SIG-M5 (cell line): ENCODE measurements around the gene SF1.

Source experiments
- DNase-seq: peaks from one replicate; lab custom pipeline; 2025; lab: John Stamatoyannopoulos, UW

The SF1 gene

GRCh38 chr11:64801561-64802369, 23.4 kb upstream of the SF1 start:
- DNase-seq: no peak

DNA sequence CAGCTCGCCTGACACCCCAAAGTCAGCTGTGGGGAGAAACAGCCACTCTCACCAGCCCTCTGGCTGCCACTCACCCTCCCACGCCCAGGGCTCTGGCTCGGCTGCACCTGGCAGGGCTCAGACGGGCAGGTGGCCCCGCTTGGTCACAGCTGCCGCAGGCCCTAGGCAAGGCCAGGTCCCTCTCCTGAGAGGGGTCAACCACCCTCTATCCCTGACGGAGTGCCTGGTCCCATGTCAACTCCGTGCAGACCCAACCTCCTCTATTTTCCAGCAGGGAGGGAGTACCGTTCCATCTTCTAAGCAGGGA, 22.8 kb upstream of the SF1 start:
- no peak for DNase-seq

DNA sequence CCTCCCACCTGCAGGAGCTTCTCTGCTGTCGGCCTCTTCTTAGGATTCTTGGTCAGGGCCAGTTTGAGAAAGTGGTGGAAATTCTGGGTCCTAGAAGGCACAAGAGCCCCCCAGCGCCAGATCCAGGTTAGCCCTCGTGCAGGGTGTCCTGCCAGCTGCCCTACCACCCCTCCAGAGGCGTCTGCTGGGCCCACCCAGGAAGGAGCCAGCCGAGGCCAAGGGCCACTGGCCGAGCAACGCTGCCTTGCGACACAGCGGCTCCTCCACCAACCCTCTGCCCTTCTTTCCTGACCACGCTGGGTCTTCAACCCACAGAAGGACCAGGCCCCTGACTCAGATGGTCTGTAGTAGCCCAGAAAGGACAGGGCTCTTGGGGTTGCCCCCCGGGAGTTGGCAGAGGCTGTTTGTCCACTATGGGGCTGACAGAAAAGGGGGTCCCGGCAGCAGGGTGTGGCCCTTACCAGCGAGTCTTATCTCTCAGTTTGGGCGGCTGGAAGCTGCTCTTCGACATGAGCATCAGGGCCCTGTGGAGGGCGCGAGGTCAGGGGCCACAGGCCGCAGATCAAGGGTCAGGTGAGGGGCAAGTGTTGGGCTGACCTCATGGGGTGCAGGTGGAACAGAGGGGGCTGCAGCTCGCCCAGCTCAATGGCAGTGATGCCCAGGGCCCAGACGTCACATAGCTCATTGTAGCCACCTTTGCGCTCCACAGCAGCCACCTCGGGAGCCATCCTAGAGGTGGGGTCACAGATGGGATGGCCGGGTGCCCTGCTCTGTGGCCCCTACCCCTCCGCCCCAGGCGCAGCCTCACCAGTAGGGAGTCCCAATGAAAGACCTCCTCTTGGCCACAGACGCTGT, 22.2 kb upstream of the SF1 start:
- DNase-seq: no peak

DNA sequence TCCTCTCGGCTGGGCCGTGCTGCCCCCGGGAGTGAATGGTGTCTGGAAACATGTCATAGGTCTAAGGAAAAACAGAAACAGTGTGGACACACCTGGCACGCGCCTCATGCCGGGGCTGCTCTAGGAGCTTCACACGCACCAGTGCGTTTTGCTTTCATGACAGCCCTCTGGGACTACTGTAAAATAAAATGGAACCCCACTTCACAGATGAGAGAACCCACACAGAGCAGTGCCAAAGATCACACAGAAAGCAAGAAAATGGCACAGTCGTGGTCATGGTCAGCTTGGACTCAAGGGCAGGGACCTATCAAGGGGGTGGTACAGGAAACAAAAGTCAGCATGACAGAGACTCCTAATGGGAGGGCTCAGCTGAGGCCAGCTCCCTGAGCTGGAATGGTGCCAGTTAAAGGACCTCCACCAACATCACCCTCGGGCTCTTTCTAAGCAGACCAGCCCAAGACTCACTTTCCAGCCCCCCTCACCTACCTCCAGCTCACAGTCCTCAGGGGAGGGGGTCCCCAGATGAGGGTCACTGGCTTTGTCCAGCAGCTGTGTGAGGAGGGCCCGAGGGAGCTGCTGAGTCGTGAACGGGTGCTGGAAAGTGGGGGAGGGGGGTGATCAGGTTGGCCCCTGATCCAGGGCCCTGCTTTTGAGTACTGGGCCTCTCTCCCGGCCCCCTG, 21.4 kb upstream of the SF1 start:
- no peak for DNase-seq

DNA sequence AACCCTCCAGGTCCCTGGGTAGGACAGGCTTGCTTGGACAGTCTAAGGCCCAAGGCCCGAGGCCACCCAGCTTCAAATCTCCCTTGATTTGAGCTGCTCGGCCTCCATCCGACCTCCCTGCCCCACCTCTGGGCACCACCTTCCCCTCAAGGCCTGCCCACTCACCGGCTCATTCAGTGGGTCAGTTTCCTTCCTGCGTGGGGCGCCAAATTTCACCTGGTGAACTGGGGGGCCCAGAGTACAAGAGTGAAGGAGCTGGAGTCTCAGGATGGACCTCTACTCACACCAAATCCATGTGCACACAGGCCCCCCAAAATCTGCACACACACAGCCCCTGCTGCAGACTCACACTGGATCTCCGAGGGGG, 20.9 kb upstream of the SF1 start:
- DNase-seq: no peak

DNA sequence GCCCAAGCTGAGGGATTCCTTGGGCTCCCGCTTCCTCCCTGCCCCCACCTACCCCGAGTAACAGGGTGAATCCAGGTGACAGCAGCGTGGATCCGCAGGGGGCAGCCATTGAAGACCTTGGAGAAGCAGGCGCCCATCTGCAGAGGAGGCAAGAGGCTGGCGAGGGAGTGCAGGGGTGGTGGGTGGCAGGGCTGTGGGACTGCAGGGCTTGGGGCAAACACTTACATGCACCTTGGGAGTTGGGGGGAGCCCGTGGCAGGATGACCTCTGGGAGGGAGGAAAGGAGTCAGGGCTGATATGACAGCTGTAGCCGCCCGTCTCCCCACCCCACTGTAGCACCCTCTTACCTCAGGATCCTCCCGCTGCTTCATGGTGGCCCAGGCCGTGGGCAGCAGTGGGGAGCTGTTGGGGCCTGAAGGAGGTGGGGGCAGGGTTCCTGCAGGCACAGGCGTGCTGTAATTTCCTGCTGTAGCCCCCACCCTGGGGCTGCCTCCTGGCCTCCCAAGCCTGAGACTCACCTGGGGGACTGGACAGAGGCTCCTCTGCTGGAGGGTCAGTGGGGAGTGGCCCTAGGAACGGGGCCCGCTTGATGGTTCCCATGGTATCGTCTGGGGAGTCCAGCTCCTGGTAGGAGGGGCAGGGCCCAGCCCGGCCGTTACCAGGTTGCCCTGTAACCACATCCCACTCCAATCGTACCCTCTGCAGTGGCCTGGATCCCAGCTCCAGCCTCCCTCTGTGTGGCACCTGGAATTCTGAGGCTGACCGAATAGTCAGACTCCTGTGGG, 18.6 kb upstream of the SF1 start:
- no peak for DNase-seq

GRCh38 chr11:64796047-64796756, 17.9 kb upstream of the SF1 start:
- DNase-seq: no peak

DNA sequence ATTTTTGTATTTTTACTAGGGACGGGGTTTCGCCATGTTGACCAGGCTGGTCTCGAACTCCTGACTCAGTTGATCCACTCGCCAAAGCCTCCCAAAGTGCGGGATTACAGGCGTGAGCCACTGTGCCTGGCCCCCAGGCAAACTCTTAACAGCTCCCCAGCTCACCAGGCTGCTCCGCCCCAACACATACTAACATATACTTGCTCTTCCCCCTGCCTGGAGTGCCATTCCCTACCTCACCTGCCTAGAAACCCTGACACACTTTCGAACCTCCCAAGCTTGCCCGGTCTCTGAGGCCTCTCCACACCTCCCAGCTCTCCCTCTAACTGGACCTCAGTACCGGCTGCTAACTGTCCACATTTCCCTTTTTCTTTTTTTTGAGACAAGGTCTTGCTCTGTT, 16.2 kb upstream of the SF1 start:
- no peak for DNase-seq

DNA sequence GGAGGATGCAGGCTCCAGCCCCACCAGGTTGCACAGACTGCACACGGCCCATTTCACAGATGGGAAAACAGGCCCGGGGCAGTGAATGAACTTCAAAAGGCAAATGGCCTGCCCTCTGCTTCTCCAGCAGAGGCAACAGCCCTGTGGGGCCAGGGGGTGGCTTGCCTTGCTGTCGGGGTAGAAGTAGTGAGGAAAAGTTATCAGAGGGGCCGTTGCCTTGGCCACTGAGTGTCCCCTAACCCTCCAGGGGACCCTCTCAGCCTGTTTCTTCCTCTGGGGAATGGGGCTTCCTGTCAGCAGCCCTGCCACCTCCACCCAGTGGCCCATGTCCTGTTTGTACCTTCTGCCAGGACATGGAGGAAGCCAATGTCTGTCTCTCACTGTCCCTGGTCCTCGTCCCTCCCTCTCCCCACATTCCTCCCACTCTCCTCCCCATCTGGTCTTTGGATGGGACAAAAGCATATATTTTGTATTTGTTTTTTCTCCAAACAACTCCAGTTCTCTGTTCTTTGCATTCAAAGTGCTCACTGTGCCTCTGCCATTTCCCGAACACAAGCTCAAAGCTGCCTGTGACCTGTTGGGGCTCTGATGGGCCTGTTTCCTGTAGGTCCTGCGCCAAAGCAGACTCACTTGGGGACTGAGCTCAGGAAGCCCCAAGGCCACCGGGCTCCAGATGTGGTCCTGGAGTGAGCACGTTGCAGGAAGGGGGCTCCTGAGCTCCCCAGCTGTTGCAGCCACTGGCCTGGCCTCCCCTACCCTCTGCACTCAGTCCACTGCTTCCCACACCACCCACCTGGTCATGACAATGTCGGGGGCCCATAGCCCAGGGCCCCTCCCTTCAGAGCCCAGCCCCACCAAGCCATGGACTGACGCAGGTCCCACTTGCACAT, 15.2 kb upstream of the SF1 start:
- no peak for DNase-seq

- no peak for DNase-seq
These were observed 14.1 kb upstream of the SF1 start for GRCh38 chr11:64792482-64792881.

DNA sequence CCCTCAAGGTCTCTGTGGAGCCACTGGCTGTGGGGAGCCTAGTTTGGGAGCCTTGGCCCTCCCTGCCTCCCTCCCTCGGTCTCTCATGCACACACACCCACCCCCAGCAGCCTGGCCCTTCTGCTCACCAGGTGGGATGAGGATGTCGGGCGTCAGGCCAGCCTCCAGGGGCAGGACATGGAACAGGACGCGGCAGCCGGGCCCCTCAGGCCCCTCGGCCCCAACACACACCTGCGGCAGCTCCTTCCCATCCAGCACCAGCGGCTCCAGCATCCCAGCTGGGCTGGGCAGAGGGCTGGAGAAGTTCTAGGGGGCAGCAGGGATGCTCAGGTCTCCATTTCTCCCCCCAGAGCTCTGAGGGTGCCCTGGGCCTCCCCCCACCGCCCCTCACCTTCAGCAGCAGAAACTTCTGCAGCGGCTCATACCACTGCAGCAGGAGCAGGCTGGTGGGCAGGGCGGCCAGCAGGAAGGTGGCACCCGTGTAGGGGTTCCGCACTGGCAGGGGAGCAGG, 13.5 kb upstream of the SF1 start:
- DNase-seq: no peak

DNA sequence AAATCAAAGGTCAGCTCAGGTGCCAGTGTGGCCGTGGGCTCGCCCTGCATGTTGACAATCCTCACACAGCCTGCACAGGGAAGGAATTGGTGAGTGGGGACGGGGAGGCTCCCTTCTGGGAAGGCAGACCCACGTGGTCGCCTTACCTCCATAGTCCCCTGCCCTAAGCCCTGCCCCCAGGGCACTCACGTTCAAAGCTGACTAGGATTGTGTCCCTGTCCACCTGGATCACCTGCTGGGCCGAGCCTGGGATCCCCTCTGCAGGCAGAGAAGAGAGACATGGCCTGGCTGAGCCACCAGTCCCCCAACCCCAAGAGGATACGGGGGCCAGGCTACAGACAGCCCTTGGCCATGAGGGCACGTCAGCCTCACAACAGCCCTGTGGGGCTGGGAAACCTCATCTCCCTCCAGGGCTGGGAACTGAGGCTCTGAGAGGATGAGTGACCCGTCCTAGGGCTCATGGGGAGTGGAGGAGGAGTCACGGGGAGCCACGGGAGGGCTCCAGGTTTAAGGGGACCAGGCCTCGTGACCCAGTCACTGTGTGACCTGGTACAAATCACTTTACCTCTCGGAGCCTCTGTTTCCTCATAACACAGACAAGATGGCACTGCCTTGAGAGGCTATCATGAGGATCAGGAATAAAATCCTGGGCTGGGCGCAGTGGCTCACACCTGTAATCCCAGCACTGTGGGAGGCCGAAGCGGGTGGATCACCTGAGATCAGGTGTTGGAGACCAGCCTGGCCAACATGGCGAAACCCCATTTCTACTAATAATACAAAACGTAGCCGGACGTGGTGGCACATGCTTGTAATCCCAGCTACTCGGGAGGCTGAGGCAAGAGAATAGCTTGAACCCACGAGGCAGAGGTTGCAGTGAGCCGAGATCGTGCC, 12.1 kb upstream of the SF1 start:
- no peak for DNase-seq

GRCh38 chr11:64789331-64790204, 11.2 kb upstream of the SF1 start:
- no peak for DNase-seq

DNA sequence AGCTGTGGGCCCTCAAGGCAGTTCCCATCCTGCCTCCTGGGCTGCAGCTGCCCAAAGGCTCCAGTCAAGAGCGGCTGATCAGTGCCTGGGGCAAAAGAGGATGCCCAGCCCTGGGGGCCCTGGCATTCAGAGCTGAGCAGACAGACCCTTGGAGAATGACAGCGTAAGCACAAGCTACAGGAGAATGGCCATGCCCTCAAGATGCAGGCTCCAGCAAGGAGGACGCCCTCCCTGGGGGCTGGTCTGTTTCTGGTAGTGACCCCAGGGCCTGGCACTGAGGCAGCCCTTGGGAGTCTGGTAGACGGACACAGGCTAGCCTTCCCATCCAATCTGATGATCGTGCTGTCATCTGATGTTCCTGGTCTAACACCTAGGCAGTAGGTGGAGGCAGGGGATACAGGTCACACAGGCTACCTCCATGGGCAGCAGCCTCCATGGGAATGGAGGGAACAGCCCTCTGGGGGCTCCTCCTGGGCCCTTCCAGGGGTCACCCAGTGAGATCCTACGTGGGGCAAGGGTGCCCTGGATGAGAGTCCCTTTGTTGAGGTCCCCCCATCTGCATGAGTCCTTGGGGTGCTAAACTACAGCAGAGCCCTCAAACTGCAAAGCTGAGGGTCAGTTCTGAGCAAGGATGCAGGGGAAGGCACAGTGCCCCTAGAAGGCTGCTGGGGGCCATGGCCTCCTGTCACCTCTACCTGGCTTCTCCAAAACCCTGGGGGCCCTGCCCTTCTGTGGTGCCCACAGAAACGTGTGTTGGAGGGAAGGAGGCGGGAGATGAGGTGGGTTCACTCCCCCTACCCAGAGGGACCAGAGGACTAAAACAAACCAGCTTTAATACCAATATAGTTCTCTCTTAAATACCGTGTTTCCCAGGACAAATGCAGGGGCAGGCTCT, 10.2 kb upstream of the SF1 start:
- no peak for DNase-seq

- DNase-seq: no peak
These were observed 9.4 kb upstream of the SF1 start for GRCh38 chr11:64787526-64788320.

DNA sequence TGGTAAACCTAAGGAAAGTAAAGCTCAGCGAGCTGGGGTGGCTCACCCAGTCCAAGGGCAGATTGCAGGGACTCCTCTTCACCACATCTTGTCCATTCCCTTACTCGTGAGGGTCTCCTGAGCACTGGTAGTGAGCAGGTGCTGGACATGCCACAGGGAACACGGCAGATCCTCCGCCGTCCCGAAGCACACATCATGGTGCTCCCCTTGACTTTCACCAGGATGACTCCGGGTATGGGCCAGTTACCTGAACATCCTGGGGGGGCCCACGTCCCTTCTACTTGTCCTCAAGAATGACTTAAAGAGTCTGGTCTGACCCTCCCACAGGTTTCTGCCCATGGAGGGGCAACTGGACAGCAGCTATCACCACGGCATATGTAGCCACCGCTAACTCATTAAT, 8.0 kb upstream of the SF1 start:
- DNase-seq: no peak
